ENCODE results near the gene DCAF15. TPM values are rescaled to one million over a fixed set of nuclear protein-coding genes. Genes with fewer than 3 reads are reported as not detected.

Gene DCAF15
- total and polyA plus RNA-seq, 2 experiments from 2014 or later: 39.5 to 81.3 TPM

GRCh38 chr19:13956365-13956744, 4.0 kb downstream of the DCAF15 start (continued):
- TF ChIP-seq ZNF462 (CRISPR knock-in tag; IDR thresholded peaks at IDR 0.05) (no peak), ZNF114 (CRISPR knock-in tag; IDR thresholded peaks at IDR 0.05) (no peak), JUNB (IDR thresholded peaks at IDR 0.05; ENCODE audit: unreplicated experiment) (no peak)

GRCh38 chr19:13957051-13957450, 4.7 kb downstream of the DCAF15 start:
- peaks cover 6% of the 10 kb centered on the region for H3K27me3 Mint-ChIP-seq (ENCODE audit: insufficient read depth, low read depth, poor library complexity)
- Histone ChIP-seq H3K4me3 (no peak overlapping the region), H3K27me3 (ENCODE audit: insufficient read depth) (no peaks in the 10 kb centered on the region), H3K36me3 (ENCODE audit: insufficient read depth) (peaks cover 13% of the 10 kb centered on the region; the same call in 1 of the 2 replicates), H3K4me1 (ENCODE audit: insufficient read depth) (peaks cover 8% of the 10 kb centered on the region; the same call in 1 of the 2 replicates), H3K27ac (ENCODE audit: low read depth) (no peak overlapping the region), H3K79me2 (replicated peaks; ENCODE audit: insufficient read depth) (peaks cover 17% of the 10 kb centered on the region), H3F3A (replicated peaks; ENCODE audit: low read depth) (0 out of 2 replicates have a peak, but pooled peaks cover 5% of the 10 kb centered on the region), H2AFZ (no peak overlapping the region), H3K4me2 (no peak overlapping the region), H3K9me2 (ENCODE audit: insufficient read depth) (no peaks in the 10 kb centered on the region), H4K20me1 (replicated peaks; ENCODE audit: insufficient read depth) (peaks cover 17% of the 10 kb centered on the region)
- ATAC-seq (no peak), DNase-seq (ENCODE audit: low spot score) (no peak)
- H3K9me3 Mint-ChIP-seq: no peaks in the 10 kb centered on the region
- peaks cover 14% of the 10 kb centered on the region for H3K4me1 Mint-ChIP-seq
- H3K27ac Mint-ChIP-seq: no peak overlapping the region
- no peak overlapping the region; the same call in 2 of the 3 replicates for H3K4me3 Mint-ChIP-seq
- peaks cover 53% of the 10 kb centered on the region for H3K36me3 Mint-ChIP-seq (ENCODE audit: low read depth)
- TF ChIP-seq STAT1 (IDR thresholded peaks at IDR 0.05; ENCODE audit: unreplicated experiment) (no peak), NANOG (IDR thresholded peaks at IDR 0.05; ENCODE audit: borderline replicate concordance) (no peak), POLR2AphosphoS5 (IDR thresholded peaks at IDR 0.05; ENCODE audit: low read depth) (no peak), ZNF331 (CRISPR knock-in tag; IDR thresholded peaks at IDR 0.05; ENCODE audit: low read depth) (no peak), EZH2 (IDR thresholded peaks at IDR 0.05; ENCODE audit: low read depth, unreplicated experiment) (no peak), REST (IDR thresholded peaks at IDR 0.05; ENCODE audit: unreplicated experiment) (no peak), ETS1 (IDR thresholded peaks at IDR 0.05) (no peak), CREB1 (CRISPR knock-in tag; IDR thresholded peaks at IDR 0.05; ENCODE audit: low read depth) (no peak), JUNB (IDR thresholded peaks at IDR 0.05; ENCODE audit: unreplicated experiment) (no peak)

Measured in GM23338 (cell line).